Sigmoid colon (tissue), 7 donors: ENCODE data around the gene DPYSL3. TPM values are rescaled to one million over a fixed set of nuclear protein-coding genes. Genes with fewer than 3 reads are reported as not detected.

Experiments
- DNase-seq: peaks from one replicate; pipeline ENCODE4 v3.0.0-alpha.2; 2019
- H3K27ac ChIP-seq, 4 donors: fragments of 200-600 bp; sonication (generic); one replicate each; pipeline ENCODE4 v1.5.1; 2016 to 2019; ENCODE audit warnings: mild to moderate bottlenecking in 1 of 4
- H3K27me3 ChIP-seq, 3 donors: fragments of 200-600 bp; sonication (generic); one replicate each; pipeline ENCODE4 v1.5.1; 2019; ENCODE audit warnings: mild to moderate bottlenecking in 1 of 3
- H3K36me3 ChIP-seq, 4 donors: fragments of 200-600 bp; sonication (generic); one replicate each; pipeline ENCODE4 v1.5.1; 2016 to 2019
- H3K4me1 ChIP-seq, 4 donors: fragments of 200-600 bp; sonication (generic); one replicate each; pipeline ENCODE4 v1.5.1; 2017 to 2019
- H3K4me3 ChIP-seq, 4 donors: fragments of 200-600 bp; sonication (generic); one replicate each; pipeline ENCODE4 v1.5.1; 2017 to 2019; ENCODE audit warnings: mild to moderate bottlenecking in 2 of 4, moderate library complexity in 1 of 4
- H3K9me3 ChIP-seq, 4 donors: fragments of 200-600 bp in 3 of 4; sonication (generic) in 3 of 4; one replicate each; pipeline versions ENCODE4 v1.5.1 to v1.6.1; 2013 to 2019
- CTCF ChIP-seq, 4 experiments: fragments of 450-650 bp in 3 of 4; fragments of 200-600 bp in 1 of 4; IDR thresholded peaks; one replicate each; pipeline ENCODE4 v1.5.1; 2016 to 2019; ENCODE audit warnings: antibody characterized with exemption in 4 of 4, mild to moderate bottlenecking in 3 of 4, moderate library complexity in 2 of 4
- EP300 ChIP-seq, 4 donors: sonication (generic); formaldehyde crosslinking; IDR thresholded peaks; one replicate each; pipeline ENCODE4 v1.6.1; 2017; ENCODE audit warnings: antibody characterized with exemption in 4 of 4
- POLR2A ChIP-seq, 2 donors: fragments of 450-650 bp; IDR thresholded peaks; one replicate each; pipeline ENCODE4 v1.6.1; 2016; ENCODE audit warnings: antibody characterized with exemption in 2 of 2, mild to moderate bottlenecking in 2 of 2, moderate library complexity in 2 of 2
- POLR2AphosphoS5 ChIP-seq, 4 donors: sonication (generic); formaldehyde crosslinking; IDR thresholded peaks; one replicate each; pipeline ENCODE4 v1.6.1; 2017; ENCODE audit warnings: antibody characterized with exemption in 4 of 4
- WGBS, 2 donors: extraction: QIAGEN DNeasy Blood & Tissue Kit; methylation state at CpG; one replicate each; pipeline ENCODE4 v1.1.7; 2013; 5-methylcytosine and 5-hydroxymethylcytosine counted together
- intact Hi-C: fragments of 100-400 bp; cut with DNase I; formaldehyde crosslinking; loops from one replicate; pipeline ENCODE4 v1.15.1; 2023
- polyA plus RNA-seq, 3 donors: library from polyadenylated mRNA; stranded (reverse); fragments of 200-250 nt; gene quantifications; one replicate each; pipeline ENCODE4 v1.2.3, GENCODE V29; 2013
- total RNA-seq, 4 donors: library from RNA; depleted of rRNA; stranded (reverse); fragments of >200 nt; gene quantifications; one replicate each; pipeline ENCODE4 v1.1.0, GENCODE V29; 2016
- donor health status: healthy with polysubstance abuse.
- donor health status: Bipolar disorder and iron deficiency.
- donor health status: healthy.

The DPYSL3 gene
- total and polyA plus RNA-seq, 7 donors: 4.2 to 343 (median 149) TPM

GRCh38 chr5:147348046-147348445, 161.8 kb downstream of the DPYSL3 start:
- intact Hi-C loops: no loop called here
- Histone ChIP-seq H3K27ac (no peak overlapping the region), H3K4me3 (no peak overlapping the region), H3K27me3 (no peaks in the 10 kb centered on the region), H3K36me3 (no peaks in the 10 kb centered on the region), H3K9me3 (no peaks in the 10 kb centered on the region), H3K4me1 (no peaks in the 10 kb centered on the region)
- TF ChIP-seq POLR2AphosphoS5 (IDR thresholded peaks at IDR 0.05) (no peak), CTCF (IDR thresholded peaks at IDR 0.05) (no peak), EP300 (IDR thresholded peaks at IDR 0.05) (no peak), POLR2A (IDR thresholded peaks at IDR 0.05) (no peak)
- no peak for DNase-seq
- WGBS, 2 donors: 73 to 85% methylated on average over 2 of the region's 2 CpGs

GRCh38 chr5:147346006-147346561, 163.8 kb downstream of the DPYSL3 start:
- no peak for TF ChIP-seq EP300 (IDR thresholded peaks at IDR 0.05)
- no peak for TF ChIP-seq POLR2A (IDR thresholded peaks at IDR 0.05)
- TF ChIP-seq CTCF (IDR thresholded peaks at IDR 0.05): no peak
- TF ChIP-seq POLR2AphosphoS5 (IDR thresholded peaks at IDR 0.05): no peak
- Histone ChIP-seq H3K9me3 (no peaks in the 10 kb centered on the region), H3K36me3 (no peaks in the 10 kb centered on the region), H3K4me1 (no peaks in the 10 kb centered on the region), H3K27ac (no peak overlapping the region), H3K4me3 (no peak overlapping the region), H3K27me3 (no peaks in the 10 kb centered on the region)
- intact Hi-C loops: no loop called here
- WGBS, 2 donors: 75 to 76% methylated on average over 5 of the region's 5 CpGs
- DNase-seq: no peak

GRCh38 chr5:147344861-147345260, 165.0 kb downstream of the DPYSL3 start:
- intact Hi-C loops: no loop called here
- Histone ChIP-seq H3K4me3 (no peak overlapping the region), H3K27ac (no peak overlapping the region), H3K9me3 (no peaks in the 10 kb centered on the region), H3K4me1 (no peaks in the 10 kb centered on the region), H3K36me3 (no peaks in the 10 kb centered on the region), H3K27me3 (no peaks in the 10 kb centered on the region)
- DNase-seq: no peak
- TF ChIP-seq CTCF (IDR thresholded peaks at IDR 0.05) (no peak), EP300 (IDR thresholded peaks at IDR 0.05) (no peak), POLR2A (IDR thresholded peaks at IDR 0.05) (no peak), POLR2AphosphoS5 (IDR thresholded peaks at IDR 0.05) (no peak)
- WGBS, 2 donors: 31% methylated on average over 1 of the region's 1 CpG

GRCh38 chr5:147341345-147341744, 168.5 kb downstream of the DPYSL3 start:
- DNase-seq: no peak
- no peak overlapping the region for H3K4me3 ChIP-seq
- intact Hi-C loops: no loop called here
- no peaks in the 10 kb centered on the region for H3K4me1 ChIP-seq
- H3K27ac ChIP-seq: no peak overlapping the region
- no peaks in the 10 kb centered on the region for H3K36me3 ChIP-seq
- H3K27me3 ChIP-seq: no peaks in the 10 kb centered on the region
- TF ChIP-seq POLR2A (IDR thresholded peaks at IDR 0.05) (no peak), EP300 (IDR thresholded peaks at IDR 0.05) (no peak), CTCF (IDR thresholded peaks at IDR 0.05) (no peak), POLR2AphosphoS5 (IDR thresholded peaks at IDR 0.05) (no peak)
- no peaks in the 10 kb centered on the region for H3K9me3 ChIP-seq

GRCh38 chr5:147340941-147341340, 168.9 kb downstream of the DPYSL3 start:
- TF ChIP-seq POLR2AphosphoS5 (IDR thresholded peaks at IDR 0.05) (no peak), CTCF (IDR thresholded peaks at IDR 0.05) (no peak), POLR2A (IDR thresholded peaks at IDR 0.05) (no peak), EP300 (IDR thresholded peaks at IDR 0.05) (no peak)
- no peaks in the 10 kb centered on the region for H3K36me3 ChIP-seq
- H3K9me3 ChIP-seq: no peaks in the 10 kb centered on the region
- H3K27ac ChIP-seq: no peak overlapping the region
- intact Hi-C loops: no loop called here
- no peak overlapping the region for H3K4me3 ChIP-seq
- H3K27me3 ChIP-seq: no peaks in the 10 kb centered on the region
- H3K4me1 ChIP-seq: no peaks in the 10 kb centered on the region
- 79 to 88% methylated on average over 1 of the region's 1 CpG for whole genome bisulfite sequencing, 2 donors
- DNase-seq: no peak
